ENCODE data around the gene ARL8A.
A peak's percentile ranks its signal among the peaks of the same experiment; 100 is the strongest.

Gene ARL8A

DNA sequence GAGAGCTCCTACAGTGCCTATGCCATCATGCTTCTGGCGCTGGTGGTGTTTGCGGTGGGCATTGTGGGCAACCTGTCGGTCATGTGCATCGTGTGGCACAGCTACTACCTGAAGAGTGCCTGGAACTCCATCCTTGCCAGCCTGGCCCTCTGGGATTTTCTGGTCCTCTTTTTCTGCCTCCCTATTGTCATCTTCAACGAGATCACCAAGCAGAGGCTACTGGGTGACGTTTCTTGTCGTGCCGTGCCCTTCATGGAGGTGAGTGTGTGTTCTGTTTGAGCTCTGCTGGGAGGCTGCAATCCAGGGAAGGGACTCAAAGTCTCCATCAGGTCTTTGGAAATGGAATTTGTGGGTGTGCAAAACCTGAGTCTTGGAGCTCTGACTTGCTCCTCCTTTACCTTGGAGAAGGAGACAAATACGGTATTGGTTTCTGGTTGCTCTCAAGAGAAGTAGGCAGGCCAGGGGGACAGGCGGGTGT lies 21.2 kb downstream of the ARL8A start:
- TF ChIP-seq EZH2phosphoT487 (IDR thresholded peaks at IDR 0.05; ENCODE audit: borderline replicate concordance), result no peak
- TF ChIP-seq, protein P1, sequence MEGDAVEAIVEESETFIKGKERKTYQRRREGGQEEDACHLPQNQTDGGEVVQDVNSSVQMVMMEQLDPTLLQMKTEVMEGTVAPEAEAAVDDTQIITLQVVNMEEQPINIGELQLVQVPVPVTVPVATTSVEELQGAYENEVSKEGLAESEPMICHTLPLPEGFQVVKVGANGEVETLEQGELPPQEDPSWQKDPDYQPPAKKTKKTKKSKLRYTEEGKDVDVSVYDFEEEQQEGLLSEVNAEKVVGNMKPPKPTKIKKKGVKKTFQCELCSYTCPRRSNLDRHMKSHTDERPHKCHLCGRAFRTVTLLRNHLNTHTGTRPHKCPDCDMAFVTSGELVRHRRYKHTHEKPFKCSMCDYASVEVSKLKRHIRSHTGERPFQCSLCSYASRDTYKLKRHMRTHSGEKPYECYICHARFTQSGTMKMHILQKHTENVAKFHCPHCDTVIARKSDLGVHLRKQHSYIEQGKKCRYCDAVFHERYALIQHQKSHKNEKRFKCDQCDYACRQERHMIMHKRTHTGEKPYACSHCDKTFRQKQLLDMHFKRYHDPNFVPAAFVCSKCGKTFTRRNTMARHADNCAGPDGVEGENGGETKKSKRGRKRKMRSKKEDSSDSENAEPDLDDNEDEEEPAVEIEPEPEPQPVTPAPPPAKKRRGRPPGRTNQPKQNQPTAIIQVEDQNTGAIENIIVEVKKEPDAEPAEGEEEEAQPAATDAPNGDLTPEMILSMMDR (conservative IDR thresholded peaks at IDR 0.05; ENCODE audit: low read length), result no peak
- Histone ChIP-seq H3K27me3 (ENCODE audit: insufficient read depth, low read length, poor library complexity, severe bottlenecking) (no peaks in the 10 kb centered on the region), H2AFZ (ENCODE audit: low read length) (no peak overlapping the region), H3K4me2 (ENCODE audit: low read depth, low read length, poor library complexity, severe bottlenecking) (no peak overlapping the region), H3F3A (ENCODE audit: low read depth) (no peaks in the 10 kb centered on the region), H3K9me2 (replicated peaks; ENCODE audit: low read depth, low read length) (no peaks in the 10 kb centered on the region), H3K9ac (ENCODE audit: low read depth, low read length, poor library complexity, severe bottlenecking) (no peak overlapping the region), H3K79me2 (ENCODE audit: insufficient read depth, low read length) (no peaks in the 10 kb centered on the region), H3K9me3 (ENCODE audit: insufficient read depth, low read depth, low read length) (no peaks in the 10 kb centered on the region), H3K4me1 (ENCODE audit: insufficient read depth, low read length, poor library complexity, severe bottlenecking) (no peaks in the 10 kb centered on the region), H4K20me1 (ENCODE audit: insufficient read depth, low read length, poor library complexity, severe bottlenecking) (no peaks in the 10 kb centered on the region), H3K36me3 (ENCODE audit: insufficient read depth, low read length) (no peaks in the 10 kb centered on the region), H3K4me3 (ENCODE audit: low read length, poor library complexity, severe bottlenecking) (no peak overlapping the region)

DNA sequence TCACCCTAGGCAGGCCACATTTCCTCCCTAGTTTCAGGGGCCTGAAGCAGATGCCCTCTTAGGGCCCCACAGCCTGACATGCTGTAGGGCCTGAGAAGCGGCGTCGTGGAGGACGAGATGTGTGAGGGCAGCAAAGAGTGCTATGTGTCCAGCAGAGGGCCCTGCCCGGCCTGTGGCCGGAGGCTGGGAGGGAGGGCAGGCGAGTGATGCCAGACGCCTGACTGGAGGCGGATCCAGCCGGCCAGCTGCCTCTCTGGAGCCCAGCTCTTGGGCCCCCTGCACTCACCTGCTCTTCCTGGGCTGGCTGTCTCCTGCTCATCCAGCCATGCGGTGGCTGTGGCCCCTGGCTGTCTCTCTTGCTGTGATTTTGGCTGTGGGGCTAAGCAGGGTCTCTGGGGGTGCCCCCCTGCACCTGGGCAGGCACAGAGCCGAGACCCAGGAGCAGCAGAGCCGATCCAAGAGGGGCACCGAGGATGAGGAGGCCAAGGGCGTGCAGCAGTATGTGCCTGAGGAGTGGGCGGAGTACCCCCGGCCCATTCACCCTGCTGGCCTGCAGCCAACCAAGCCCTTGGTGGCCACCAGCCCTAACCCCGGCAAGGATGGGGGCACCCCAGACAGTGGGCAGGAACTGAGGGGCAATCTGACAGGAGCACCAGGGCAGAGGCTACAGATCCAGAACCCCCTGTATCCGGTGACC lies 21.8 kb downstream of the ARL8A start, which contains the start of gene GPR37L1:
GPR37L1 (plus strand) TSS at position 279 of the 697 bp plus-strand sequence; CDS start at position 326, 47 bp downstream.
- no peaks in the 10 kb centered on the region for H4K20me1 ChIP-seq (ENCODE audit: insufficient read depth, low read length, poor library complexity, severe bottlenecking)
- no peaks in the 10 kb centered on the region for H3K4me1 ChIP-seq (ENCODE audit: insufficient read depth, low read length, poor library complexity, severe bottlenecking)
- H2AFZ ChIP-seq (ENCODE audit: low read length), result 0 out of 2 replicates have a peak within 1 kb of the TSS, but pooled peaks have one; percentile 55
- no peaks in the 10 kb centered on the region for H3K27me3 ChIP-seq (ENCODE audit: insufficient read depth, low read length, poor library complexity, severe bottlenecking)
- no peaks in the 10 kb centered on the region for H3K9me2 ChIP-seq (replicated peaks; ENCODE audit: low read depth, low read length)
- no peak within 1 kb of the TSS for H3K9ac ChIP-seq (ENCODE audit: low read depth, low read length, poor library complexity, severe bottlenecking)
- no peak within 1 kb of the TSS for H3K4me3 ChIP-seq (ENCODE audit: low read length, poor library complexity, severe bottlenecking)
- H3K4me2 ChIP-seq (ENCODE audit: low read depth, low read length, poor library complexity, severe bottlenecking), result no peak within 1 kb of the TSS
- no peaks in the 10 kb centered on the region for H3K36me3 ChIP-seq (ENCODE audit: insufficient read depth, low read length)
- TF ChIP-seq, protein P1 (conservative IDR thresholded peaks at IDR 0.05; ENCODE audit: low read length), result no peak
- no peak for TF ChIP-seq EZH2phosphoT487 (IDR thresholded peaks at IDR 0.05; ENCODE audit: borderline replicate concordance)
- no peaks in the 10 kb centered on the region for H3K79me2 ChIP-seq (ENCODE audit: insufficient read depth, low read length)
- no peaks in the 10 kb centered on the region for H3K9me3 ChIP-seq (ENCODE audit: insufficient read depth, low read depth, low read length)
- H3F3A ChIP-seq (ENCODE audit: low read depth), result no peaks in the 10 kb centered on the region

DNA sequence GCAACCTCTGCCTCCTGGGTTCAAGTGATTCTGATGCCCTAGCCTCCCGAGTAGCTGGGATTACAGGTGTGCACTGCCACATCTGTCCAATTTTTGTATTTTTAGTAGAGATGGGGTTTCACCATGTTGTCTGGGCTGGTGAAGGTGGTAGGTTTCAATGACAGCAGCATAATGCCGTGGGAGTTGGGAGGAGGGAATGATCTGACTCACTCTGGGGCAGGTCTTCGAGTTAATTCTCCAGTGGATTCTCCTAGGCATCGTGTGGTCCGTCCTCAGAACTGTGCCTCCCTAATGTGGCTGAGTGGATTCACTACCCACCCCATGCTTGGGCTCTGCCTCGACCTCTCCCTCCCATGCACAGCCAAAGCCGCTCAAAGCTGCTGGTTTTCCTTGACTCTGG lies 23.5 kb downstream of the ARL8A start:
- no peaks in the 10 kb centered on the region for H3K79me2 ChIP-seq (ENCODE audit: insufficient read depth, low read length)
- H3K36me3 ChIP-seq (ENCODE audit: insufficient read depth, low read length), result no peaks in the 10 kb centered on the region
- H3K4me1 ChIP-seq (ENCODE audit: insufficient read depth, low read length, poor library complexity, severe bottlenecking), result no peaks in the 10 kb centered on the region
- no peaks in the 10 kb centered on the region for H3K27me3 ChIP-seq (ENCODE audit: insufficient read depth, low read length, poor library complexity, severe bottlenecking)
- no peaks in the 10 kb centered on the region for H4K20me1 ChIP-seq (ENCODE audit: insufficient read depth, low read length, poor library complexity, severe bottlenecking)
- H3K9me3 ChIP-seq (ENCODE audit: insufficient read depth, low read depth, low read length), result no peaks in the 10 kb centered on the region
- H3K9me2 ChIP-seq (replicated peaks; ENCODE audit: low read depth, low read length), result no peaks in the 10 kb centered on the region
- H3K4me3 ChIP-seq (ENCODE audit: low read length, poor library complexity, severe bottlenecking), result no peak overlapping the region
- no peak overlapping the region for H3K9ac ChIP-seq (ENCODE audit: low read depth, low read length, poor library complexity, severe bottlenecking)
- H2AFZ ChIP-seq (ENCODE audit: low read length), result no peak overlapping the region
- no peak for TF ChIP-seq EZH2phosphoT487 (IDR thresholded peaks at IDR 0.05; ENCODE audit: borderline replicate concordance)
- TF ChIP-seq, protein P1 (conservative IDR thresholded peaks at IDR 0.05; ENCODE audit: low read length), result no peak
- H3F3A ChIP-seq (ENCODE audit: low read depth), result no peaks in the 10 kb centered on the region
- H3K4me2 ChIP-seq (ENCODE audit: low read depth, low read length, poor library complexity, severe bottlenecking), result no peak overlapping the region

All from Loucy (cell line).